Sigmoid colon (tissue), 7 donors: ENCODE measurements around the gene HRH2. TPM values are rescaled to one million over a fixed set of nuclear protein-coding genes. Genes with fewer than 3 reads are reported as not detected.
"Not testable (repeated sequence)": the region's sequence is repeated elsewhere in the genome, so short reads cannot be mapped to it uniquely, and the experiment has no call there.

Source experiments
- DNase-seq: peaks from one replicate; pipeline ENCODE4 v3.0.0-alpha.2; 2019
- H3K27ac ChIP-seq, 4 donors: fragments of 200-600 bp; sonication (generic); one replicate each; pipeline ENCODE4 v1.5.1; 2016 to 2019; ENCODE audit warnings: mild to moderate bottlenecking in 1 of 4
- H3K27me3 ChIP-seq, 3 donors: fragments of 200-600 bp; sonication (generic); one replicate each; pipeline ENCODE4 v1.5.1; 2019; ENCODE audit warnings: mild to moderate bottlenecking in 1 of 3
- H3K36me3 ChIP-seq, 4 donors: fragments of 200-600 bp; sonication (generic); one replicate each; pipeline ENCODE4 v1.5.1; 2016 to 2019
- H3K4me1 ChIP-seq, 4 donors: fragments of 200-600 bp; sonication (generic); one replicate each; pipeline ENCODE4 v1.5.1; 2017 to 2019
- H3K4me3 ChIP-seq, 4 donors: fragments of 200-600 bp; sonication (generic); one replicate each; pipeline ENCODE4 v1.5.1; 2017 to 2019; ENCODE audit warnings: mild to moderate bottlenecking in 2 of 4, moderate library complexity in 1 of 4
- H3K9me3 ChIP-seq, 4 donors: fragments of 200-600 bp in 3 of 4; sonication (generic) in 3 of 4; one replicate each; pipeline versions ENCODE4 v1.5.1 to v1.6.1; 2013 to 2019
- CTCF ChIP-seq, 4 experiments: fragments of 450-650 bp in 3 of 4; fragments of 200-600 bp in 1 of 4; IDR thresholded peaks; one replicate each; pipeline ENCODE4 v1.5.1; 2016 to 2019; ENCODE audit warnings: antibody characterized with exemption in 4 of 4, mild to moderate bottlenecking in 3 of 4, moderate library complexity in 2 of 4
- EP300 ChIP-seq, 4 donors: sonication (generic); formaldehyde crosslinking; IDR thresholded peaks; one replicate each; pipeline ENCODE4 v1.6.1; 2017; ENCODE audit warnings: antibody characterized with exemption in 4 of 4
- POLR2A ChIP-seq, 2 donors: fragments of 450-650 bp; IDR thresholded peaks; one replicate each; pipeline ENCODE4 v1.6.1; 2016; ENCODE audit warnings: antibody characterized with exemption in 2 of 2, mild to moderate bottlenecking in 2 of 2, moderate library complexity in 2 of 2
- POLR2AphosphoS5 ChIP-seq, 4 donors: sonication (generic); formaldehyde crosslinking; IDR thresholded peaks; one replicate each; pipeline ENCODE4 v1.6.1; 2017; ENCODE audit warnings: antibody characterized with exemption in 4 of 4
- WGBS, 2 donors: extraction: QIAGEN DNeasy Blood & Tissue Kit; methylation state at CpG; one replicate each; pipeline ENCODE4 v1.1.7; 2013; 5-methylcytosine and 5-hydroxymethylcytosine counted together
- intact Hi-C: fragments of 100-400 bp; cut with DNase I; formaldehyde crosslinking; loops from one replicate; pipeline ENCODE4 v1.15.1; 2023
- polyA plus RNA-seq, 3 donors: library from polyadenylated mRNA; stranded (reverse); fragments of 200-250 nt; gene quantifications; one replicate each; pipeline ENCODE4 v1.2.3, GENCODE V29; 2013
- total RNA-seq, 4 donors: library from RNA; depleted of rRNA; stranded (reverse); fragments of >200 nt; gene quantifications; one replicate each; pipeline ENCODE4 v1.1.0, GENCODE V29; 2016
- donor health status: healthy with polysubstance abuse.
- donor health status: Bipolar disorder and iron deficiency.
- donor health status: healthy.

The HRH2 gene
- total and polyA plus RNA-seq, 7 donors, result under 0.01 to 3.8 (median 1.5) TPM

- no peaks in the 10 kb centered on the region for H3K9me3 ChIP-seq
- H3K27me3 ChIP-seq, result peaks cover 0 to 5% (median 0%) of the 10 kb centered on the region in 3 donors
- no peak for TF ChIP-seq POLR2A (IDR thresholded peaks at IDR 0.05)
- no peak for TF ChIP-seq POLR2AphosphoS5 (IDR thresholded peaks at IDR 0.05)
- no peak for TF ChIP-seq EP300 (IDR thresholded peaks at IDR 0.05)
- TF ChIP-seq CTCF (IDR thresholded peaks at IDR 0.05), result no peak
- H3K36me3 ChIP-seq, result no peaks in the 10 kb centered on the region
- WGBS, 2 donors, result 50 to 54% methylated on average over 9 of the region's 9 CpGs
- H3K27ac ChIP-seq, result no peak overlapping the region
- H3K4me1 ChIP-seq, result no peaks in the 10 kb centered on the region
- no peak overlapping the region for H3K4me3 ChIP-seq
- intact Hi-C loops, result no loop called here
- DNase-seq, result no peak
Observed at GRCh38 chr5:175640106-175640775, 17.6 kb upstream of the HRH2 start.

- TF ChIP-seq POLR2AphosphoS5 (IDR thresholded peaks at IDR 0.05) (no peak), POLR2A (IDR thresholded peaks at IDR 0.05) (no peak), EP300 (IDR thresholded peaks at IDR 0.05) (no peak), CTCF (IDR thresholded peaks at IDR 0.05) (no peak)
- no peaks in the 10 kb centered on the region for H3K4me1 ChIP-seq
- no peak for DNase-seq
- no peaks in the 10 kb centered on the region for H3K9me3 ChIP-seq
- 88 to 89% methylated on average over 4 of the region's 4 CpGs for WGBS, 2 donors
- H3K4me3 ChIP-seq, result no peak overlapping the region
- intact Hi-C loops, result no loop called here
- no peak overlapping the region for H3K27ac ChIP-seq
- peaks cover 0 to 5% (median 0%) of the 10 kb centered on the region in 3 donors for H3K27me3 ChIP-seq
- no peaks in the 10 kb centered on the region for H3K36me3 ChIP-seq
Observed at GRCh38 chr5:175642998-175643397, 14.9 kb upstream of the HRH2 start.

- no peak for DNase-seq
- 61 to 85% methylated on average over 3 of the region's 3 CpGs for WGBS, 2 donors
- intact Hi-C loops, result no loop called here
- Histone ChIP-seq H3K36me3 (no peaks in the 10 kb centered on the region), H3K4me3 (no peak overlapping the region), H3K27ac (no peak overlapping the region), H3K9me3 (peaks cover 0 to 12% (median 3%) of the 10 kb centered on the region in 4 donors), H3K4me1 (no peaks in the 10 kb centered on the region), H3K27me3 (no peaks in the 10 kb centered on the region)
- no peak for TF ChIP-seq POLR2AphosphoS5 (IDR thresholded peaks at IDR 0.05)
- TF ChIP-seq EP300 (IDR thresholded peaks at IDR 0.05), result no peak
- no peak for TF ChIP-seq POLR2A (IDR thresholded peaks at IDR 0.05)
- no peak for TF ChIP-seq CTCF (IDR thresholded peaks at IDR 0.05)
Observed at GRCh38 chr5:175646251-175646650, 11.6 kb upstream of the HRH2 start.

- TF ChIP-seq CTCF (IDR thresholded peaks at IDR 0.05), result no peak
- TF ChIP-seq EP300 (IDR thresholded peaks at IDR 0.05), result no peak
- no peak for TF ChIP-seq POLR2A (IDR thresholded peaks at IDR 0.05)
- no peak for TF ChIP-seq POLR2AphosphoS5 (IDR thresholded peaks at IDR 0.05)
- WGBS, 2 donors, result 96 to 100% methylated on average over 1 of the region's 1 CpG
- Histone ChIP-seq H3K36me3 (no peaks in the 10 kb centered on the region), H3K27me3 (no peaks in the 10 kb centered on the region), H3K4me3 (no peak overlapping the region), H3K4me1 (no peaks in the 10 kb centered on the region), H3K9me3 (peaks cover 0 to 12% (median 3%) of the 10 kb centered on the region in 4 donors), H3K27ac (no peak overlapping the region)
- DNase-seq, result no peak
- intact Hi-C loops, result no loop called here
Observed at GRCh38 chr5:175649967-175650366, 7.9 kb upstream of the HRH2 start.

GRCh38 chr5:175650430-175651205, 7.3 kb upstream of the HRH2 start:
- intact Hi-C loops, H3K27me3 ChIP-seq, DNase-seq, H3K4me1 ChIP-seq, H3K36me3 ChIP-seq, H3K4me3 ChIP-seq, H3K27ac ChIP-seq: not testable (repeated sequence)
- peaks cover 0 to 12% (median 3%) of the 10 kb centered on the region in 4 donors for H3K9me3 ChIP-seq
